Activated CD4-positive, alpha-beta T cell treated with anti-CD3 and anti-CD28 coated beads for 48 hours (primary cell): Measurements from ENCODE around the gene KRTAP10-5.
"Not testable (repeated sequence)": the region's sequence is repeated elsewhere in the genome, so short reads cannot be mapped to it uniquely, and the experiment has no call there.

Source experiments
- DNase-seq: peaks from one replicate; pipeline ENCODE4 v3.0.0-alpha.2; 2020

Gene KRTAP10-5

DNA sequence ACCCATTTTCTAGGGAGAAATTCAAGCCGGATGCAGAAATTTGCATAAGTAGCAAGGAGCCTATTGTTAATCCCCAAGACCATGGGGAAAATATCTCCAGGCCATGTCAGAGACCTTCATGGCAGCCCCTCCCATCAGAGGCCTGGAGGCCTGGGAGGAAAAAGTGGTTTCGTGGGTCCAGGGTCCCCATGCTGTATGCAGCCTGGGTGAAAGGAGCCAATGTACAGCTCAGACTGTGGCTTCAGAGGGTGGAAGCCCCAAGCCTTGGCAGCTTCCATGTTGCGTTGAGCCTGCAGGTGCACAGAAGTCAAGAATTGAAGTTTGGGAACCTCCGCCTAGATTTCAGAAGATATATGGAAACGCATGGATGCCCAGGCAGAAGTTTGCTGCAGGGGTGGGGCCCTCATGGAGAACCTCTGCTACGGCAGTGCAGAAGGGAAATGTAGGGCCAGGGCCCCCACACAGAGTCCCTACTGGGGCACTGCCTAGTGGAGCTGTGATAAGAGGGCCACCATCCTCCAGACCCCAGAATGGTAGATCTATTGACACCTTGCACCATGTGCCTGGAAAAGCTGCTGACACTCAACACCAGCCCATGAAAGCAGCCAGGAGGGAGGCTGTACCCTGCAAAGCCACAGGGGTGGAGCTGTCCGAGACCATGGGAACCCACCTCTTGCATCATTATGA, 29.9 kb upstream of the KRTAP10-5 start:
- not testable (repeated sequence) for DNase-seq

GRCh38 chr21:44609193-44609592, 28.8 kb upstream of the KRTAP10-5 start:
- DNase-seq = no peak

GRCh38 chr21:44606495-44606894, 26.1 kb upstream of the KRTAP10-5 start:
- DNase-seq = no peak

DNA sequence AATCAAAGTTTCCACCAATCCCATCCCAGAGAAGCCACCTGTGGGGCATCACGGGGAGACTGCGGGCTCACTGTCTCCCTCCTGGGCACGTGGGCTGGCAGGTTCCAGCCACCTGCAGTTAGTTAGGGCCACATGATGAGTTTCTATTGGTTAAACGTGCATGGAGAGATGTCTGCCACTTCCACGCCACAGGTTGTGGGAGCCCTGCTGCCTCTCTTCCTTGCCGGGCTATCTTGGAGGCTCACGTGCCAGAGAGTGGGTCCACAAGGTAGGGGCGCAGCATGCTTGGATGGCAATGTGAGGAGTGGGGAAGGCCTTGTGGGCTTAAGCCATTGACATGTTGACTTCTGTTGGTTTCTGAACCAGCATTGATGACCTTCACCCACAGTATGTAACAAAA, 23.5 kb upstream of the KRTAP10-5 start:
- DNase-seq = no peak

DNA sequence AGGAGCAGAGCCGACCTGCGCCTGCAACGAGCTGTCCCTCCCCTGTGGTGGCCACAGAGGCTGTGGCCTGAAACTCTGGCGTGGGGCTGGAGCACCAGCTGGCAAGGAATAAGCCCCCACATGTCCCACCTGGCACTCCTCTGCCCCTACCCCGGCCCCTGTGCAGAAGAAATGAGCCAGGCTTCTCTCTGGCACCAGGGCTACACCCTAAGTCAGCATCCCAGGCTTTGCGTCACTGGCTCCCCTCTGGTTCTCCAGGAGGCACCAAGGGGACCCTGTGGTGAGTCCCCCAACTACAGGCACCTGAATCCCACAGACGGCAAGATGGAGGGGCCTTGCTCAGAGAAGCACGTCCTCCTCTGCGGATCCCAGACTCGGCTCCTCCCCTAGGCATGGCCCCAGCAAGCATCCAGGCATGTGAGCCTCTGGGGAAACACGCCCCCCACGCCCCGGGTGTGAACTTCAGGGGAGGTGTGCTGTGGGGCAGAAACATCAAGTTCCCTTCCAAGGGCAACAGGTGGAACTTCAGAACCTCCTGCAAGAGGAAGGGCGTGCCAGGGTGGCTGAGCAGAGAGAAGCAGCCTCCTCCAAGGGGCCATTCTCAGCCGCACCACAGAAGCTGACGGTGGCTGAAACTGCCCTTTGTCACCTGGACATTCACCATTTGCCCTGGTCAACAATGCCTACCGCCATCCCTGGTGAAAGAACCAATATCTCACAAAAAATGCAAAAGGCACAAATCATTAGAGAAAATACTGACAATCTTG, 22.9 kb upstream of the KRTAP10-5 start:
- DNase-seq = no peak

- no peak for DNase-seq
Observed at GRCh38 chr21:44602463-44602850, 22.1 kb upstream of the KRTAP10-5 start.

GRCh38 chr21:44601596-44602462, 21.4 kb upstream of the KRTAP10-5 start:
- DNase-seq = no peak

- DNase-seq = not testable (repeated sequence)
Observed at GRCh38 chr21:44601091-44601490, 20.7 kb upstream of the KRTAP10-5 start.

DNA sequence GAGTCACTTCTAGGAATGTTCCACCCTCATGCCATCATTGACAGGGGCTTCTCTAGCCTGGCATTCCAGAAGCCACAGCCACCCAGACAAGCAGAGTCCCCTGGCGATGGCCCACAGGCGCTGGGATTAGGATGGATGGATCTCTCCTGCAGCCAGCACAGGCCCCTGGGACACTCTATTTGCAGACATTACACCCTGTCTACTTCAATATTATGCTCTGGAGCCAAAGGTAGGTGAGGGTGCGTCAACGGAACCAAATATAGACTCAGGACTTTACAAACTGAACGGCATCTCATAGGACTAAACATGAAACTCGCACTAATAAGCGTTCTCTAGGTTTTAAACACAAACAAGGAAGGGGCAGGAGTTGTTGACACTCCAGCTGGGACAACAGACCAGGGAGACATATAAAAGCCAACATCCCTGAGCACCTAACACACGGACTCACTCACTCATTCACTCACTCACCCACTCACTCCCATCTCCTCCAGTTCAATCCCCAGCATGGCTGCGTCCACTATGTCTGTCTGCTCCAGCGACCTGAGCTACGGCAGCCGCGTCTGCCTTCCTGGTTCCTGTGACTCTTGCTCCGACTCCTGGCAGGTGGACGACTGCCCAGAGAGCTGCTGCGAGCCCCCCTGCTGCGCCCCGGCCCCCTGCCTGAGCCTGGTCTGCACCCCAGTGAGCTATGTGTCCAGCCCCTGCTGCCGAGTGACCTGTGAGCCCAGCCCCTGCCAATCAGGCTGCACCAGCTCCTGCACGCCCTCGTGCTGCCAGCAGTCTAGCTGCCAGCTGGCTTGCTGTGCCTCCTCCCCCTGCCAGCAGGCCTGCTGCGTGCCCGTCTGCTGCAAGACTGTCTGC, 19.9 kb upstream of the KRTAP10-5 start, which contains the start of gene KRTAP10-7:
KRTAP10-7 (plus strand) TSS at position 480 of the 861 bp plus-strand sequence; CDS start at position 505, 25 bp downstream.
- not testable (repeated sequence) for DNase-seq

DNA sequence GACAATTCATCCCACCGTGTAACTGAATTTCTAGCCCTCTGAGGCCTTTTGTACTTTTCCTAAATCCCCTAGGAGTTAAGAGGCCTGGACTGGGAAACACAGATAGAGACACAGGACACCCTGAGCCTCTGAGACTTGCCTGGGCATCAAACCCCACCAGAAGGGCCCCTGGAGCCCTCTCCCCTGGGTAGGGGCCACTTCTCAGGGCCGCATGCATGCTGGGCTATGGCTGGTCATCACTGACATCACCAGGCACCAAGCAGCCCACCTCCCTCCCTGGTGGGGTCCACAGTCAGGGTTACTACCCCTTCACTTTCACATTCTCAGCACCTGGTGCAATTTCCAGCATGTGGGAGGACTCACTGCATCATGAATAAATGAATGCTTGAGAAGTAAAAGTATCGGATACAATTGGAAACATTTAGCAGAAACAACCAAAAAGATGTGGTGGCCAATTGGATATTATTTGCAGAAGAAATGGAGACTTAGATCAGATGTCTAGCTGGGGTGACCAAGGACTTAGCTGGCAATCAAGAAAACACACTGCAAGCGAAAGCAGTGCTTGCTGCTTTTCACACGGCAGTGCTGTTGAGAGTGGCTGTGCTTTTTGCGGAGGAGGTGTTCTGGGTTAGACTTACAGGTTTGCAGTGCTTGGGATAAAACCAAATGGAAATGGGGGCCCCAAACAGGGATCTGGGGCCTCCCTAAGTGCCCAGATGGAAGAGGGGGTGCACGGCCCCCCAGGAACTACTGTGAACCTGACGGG, 19.0 kb upstream of the KRTAP10-5 start:
- DNase-seq = no peak

GRCh38 chr21:44598061-44598460, 17.7 kb upstream of the KRTAP10-5 start:
- DNase-seq = no peak

GRCh38 chr21:44596068-44596725, 15.8 kb upstream of the KRTAP10-5 start:
- DNase-seq = no peak

- no peak for DNase-seq
Observed at GRCh38 chr21:44595524-44595923, 15.1 kb upstream of the KRTAP10-5 start.

GRCh38 chr21:44594406-44594916, 14.1 kb upstream of the KRTAP10-5 start:
- no peak for DNase-seq

DNA sequence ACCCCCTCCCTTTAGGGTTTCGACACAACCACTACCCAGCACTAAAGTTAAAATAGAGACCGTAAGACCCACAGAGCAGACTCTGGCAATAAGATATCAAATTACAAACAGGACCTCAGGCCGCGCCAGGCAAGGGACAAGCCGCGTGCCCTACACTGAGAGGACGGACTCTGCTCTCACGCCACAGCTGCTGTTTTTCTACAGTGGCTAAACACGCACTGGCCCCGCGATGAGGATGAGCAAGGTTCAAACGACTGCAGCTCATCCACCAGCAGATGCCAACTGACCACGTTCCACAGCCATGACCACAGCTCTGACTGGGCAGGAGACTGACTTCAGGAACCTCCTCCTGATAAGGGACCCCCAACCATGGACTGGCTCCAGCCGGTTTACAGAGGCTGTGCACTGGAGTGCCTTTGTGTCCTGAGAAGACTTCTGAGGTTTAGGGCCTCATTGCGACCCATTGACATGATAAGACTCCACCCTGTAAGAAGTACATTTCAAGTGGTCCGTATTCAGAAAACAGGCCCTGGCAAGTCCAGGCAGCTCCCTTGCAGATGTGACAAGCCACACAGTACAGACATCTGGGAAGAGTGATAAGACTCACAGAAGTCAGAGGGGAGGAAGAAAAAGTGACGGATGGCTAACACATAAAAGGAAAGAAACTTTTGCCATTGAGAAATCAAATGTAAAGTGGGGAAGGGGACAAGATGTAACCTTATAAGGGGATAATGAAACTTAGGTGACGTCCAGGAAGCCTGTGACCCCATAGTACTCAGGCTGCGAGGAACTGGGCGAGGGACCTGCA, 13.4 kb upstream of the KRTAP10-5 start:
- no peak for DNase-seq

DNA sequence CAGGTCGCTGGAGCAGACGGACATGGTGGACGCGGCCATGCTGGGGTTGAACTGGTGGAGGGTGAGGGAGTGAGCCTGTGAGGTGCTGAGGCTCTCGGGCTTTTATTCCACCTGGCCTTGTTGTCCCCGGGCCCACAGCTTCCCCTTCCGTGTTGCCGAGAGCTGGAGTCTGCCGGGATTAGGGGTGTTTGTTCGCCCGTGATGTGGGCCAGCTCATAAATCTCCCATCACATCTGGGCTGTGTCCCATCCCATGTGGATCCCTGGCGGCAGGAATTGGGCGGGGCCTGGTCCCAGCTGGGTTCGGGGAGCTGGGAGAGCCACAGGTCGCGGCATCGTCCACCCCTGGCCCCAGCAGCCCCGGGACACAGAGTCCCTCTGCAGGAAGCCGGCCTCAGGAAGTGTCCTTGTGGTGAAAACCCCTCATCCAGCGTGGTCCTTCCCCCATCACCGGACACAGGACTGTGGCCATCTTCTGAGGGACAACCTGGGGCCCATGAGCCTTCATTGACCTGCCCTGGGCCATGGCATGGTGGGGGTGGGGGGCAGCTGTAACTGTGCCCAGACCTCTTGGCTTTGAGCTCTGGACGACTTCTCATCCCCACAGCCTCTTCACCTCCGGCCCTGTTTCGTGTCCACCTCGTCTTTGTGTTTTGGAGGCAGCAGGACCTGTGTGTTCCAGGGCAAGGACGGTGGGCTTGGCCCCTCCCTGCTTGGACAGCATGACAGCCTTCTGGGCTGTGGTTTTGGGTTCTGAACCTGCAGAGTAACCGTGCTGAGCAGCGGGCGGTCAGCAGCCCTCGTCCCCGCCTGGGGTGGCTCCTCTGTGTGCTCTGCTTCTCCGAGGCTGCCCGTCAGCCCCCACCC, 12.3 kb upstream of the KRTAP10-5 start, which contains the start of gene KRTAP10-6:
KRTAP10-6 (minus strand) TSS at position 60 of the 866 bp plus-strand sequence; CDS start at position 39, 21 bp downstream.
- DNase-seq = no peak

- not testable (repeated sequence) for DNase-seq
Observed at GRCh38 chr21:44591801-44592130, 11.4 kb upstream of the KRTAP10-5 start.

- not testable (repeated sequence) for DNase-seq
Observed at GRCh38 chr21:44590897-44591800, 10.7 kb upstream of the KRTAP10-5 start.
